Measurements from ENCODE around the gene TBC1D32. TPM values are rescaled to one million over a fixed set of nuclear protein-coding genes. Genes with fewer than 3 reads are reported as not detected.

The TBC1D32 gene
- polyA plus RNA-seq, 1 experiment: 6.3 TPM

DNA sequence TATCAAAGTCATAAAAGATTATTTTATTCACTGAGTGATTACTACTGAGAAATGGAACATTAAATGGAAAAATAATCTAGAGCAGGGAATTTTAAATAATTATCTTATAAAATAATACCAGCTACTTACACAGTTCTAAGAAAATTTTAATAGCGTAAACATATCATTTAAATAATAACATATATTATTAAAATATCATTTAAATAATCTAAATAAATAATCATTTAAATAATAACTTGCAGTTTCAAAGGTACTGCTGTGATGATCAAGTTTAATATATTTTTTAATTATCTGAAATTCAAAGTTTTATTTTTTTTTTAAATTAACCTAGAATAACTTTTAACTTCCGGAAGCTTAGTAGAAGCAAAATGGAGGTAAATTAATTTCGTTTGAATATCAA lies 301.2 kb downstream of the TBC1D32 start:
- DNase-seq (ENCODE audit: low read depth, low spot score): no peak
- TF ChIP-seq, protein P1, sequence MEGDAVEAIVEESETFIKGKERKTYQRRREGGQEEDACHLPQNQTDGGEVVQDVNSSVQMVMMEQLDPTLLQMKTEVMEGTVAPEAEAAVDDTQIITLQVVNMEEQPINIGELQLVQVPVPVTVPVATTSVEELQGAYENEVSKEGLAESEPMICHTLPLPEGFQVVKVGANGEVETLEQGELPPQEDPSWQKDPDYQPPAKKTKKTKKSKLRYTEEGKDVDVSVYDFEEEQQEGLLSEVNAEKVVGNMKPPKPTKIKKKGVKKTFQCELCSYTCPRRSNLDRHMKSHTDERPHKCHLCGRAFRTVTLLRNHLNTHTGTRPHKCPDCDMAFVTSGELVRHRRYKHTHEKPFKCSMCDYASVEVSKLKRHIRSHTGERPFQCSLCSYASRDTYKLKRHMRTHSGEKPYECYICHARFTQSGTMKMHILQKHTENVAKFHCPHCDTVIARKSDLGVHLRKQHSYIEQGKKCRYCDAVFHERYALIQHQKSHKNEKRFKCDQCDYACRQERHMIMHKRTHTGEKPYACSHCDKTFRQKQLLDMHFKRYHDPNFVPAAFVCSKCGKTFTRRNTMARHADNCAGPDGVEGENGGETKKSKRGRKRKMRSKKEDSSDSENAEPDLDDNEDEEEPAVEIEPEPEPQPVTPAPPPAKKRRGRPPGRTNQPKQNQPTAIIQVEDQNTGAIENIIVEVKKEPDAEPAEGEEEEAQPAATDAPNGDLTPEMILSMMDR (IDR thresholded peaks at IDR 0.05; ENCODE audit: low read depth, low read length): no peak
- Histone ChIP-seq H3K27ac (ENCODE audit: low read depth, low read length) (no peak overlapping the region), H3K27me3 (ENCODE audit: control insufficient read depth, insufficient read depth, low read length) (no peaks in the 10 kb centered on the region), H3K4me3 (ENCODE audit: low read depth, low read length) (no peak overlapping the region), H3K9me3 (ENCODE audit: control insufficient read depth, insufficient read depth, low read length) (no peaks in the 10 kb centered on the region)
- CTCF ChIA-PET: no interaction called here
- POLR2A ChIA-PET: no interaction called here

DNA sequence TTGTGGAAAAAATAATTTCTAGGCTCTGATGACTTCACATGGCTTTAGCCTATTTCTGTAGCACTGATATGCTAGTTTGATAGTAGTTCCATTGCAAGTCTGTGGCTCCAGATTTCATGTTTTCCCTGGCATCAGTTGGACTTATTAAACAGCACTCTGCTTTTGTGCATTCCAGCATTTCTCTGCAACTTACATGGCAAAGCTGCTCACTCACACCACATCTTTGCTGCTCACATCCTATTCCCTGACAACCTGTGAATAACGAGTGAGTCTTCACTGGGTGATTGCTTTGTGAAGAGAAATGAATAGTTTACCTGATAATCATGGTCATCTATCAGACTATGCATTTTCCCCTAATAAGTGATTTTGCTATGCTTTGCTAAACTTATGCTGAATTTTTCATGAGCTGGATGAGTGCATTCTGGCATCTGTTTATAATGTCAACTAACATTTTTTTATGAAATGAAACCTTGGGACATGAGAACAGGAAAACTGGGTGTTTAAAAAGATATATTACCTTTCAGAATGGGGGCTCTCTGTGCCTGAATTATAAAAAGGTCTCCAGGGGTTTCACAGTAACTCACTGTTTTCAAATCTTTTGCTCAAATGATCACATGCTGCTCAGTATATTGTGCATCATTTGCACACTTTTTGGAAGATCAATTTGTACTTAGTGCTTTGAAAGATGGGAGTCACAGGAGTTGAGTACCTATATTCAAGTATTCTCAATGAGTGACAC lies 301.8 kb downstream of the TBC1D32 start:
- no peaks in the 10 kb centered on the region for H3K27me3 ChIP-seq (ENCODE audit: control insufficient read depth, insufficient read depth, low read length)
- POLR2A ChIA-PET: no interaction called here
- TF ChIP-seq, protein P1 (IDR thresholded peaks at IDR 0.05; ENCODE audit: low read depth, low read length): no peak
- no peak overlapping the region for H3K4me3 ChIP-seq (ENCODE audit: low read depth, low read length)
- no peak for DNase-seq (ENCODE audit: low read depth, low spot score)
- H3K9me3 ChIP-seq (ENCODE audit: control insufficient read depth, insufficient read depth, low read length): no peaks in the 10 kb centered on the region
- CTCF ChIA-PET: no interaction called here
- no peak overlapping the region for H3K27ac ChIP-seq (ENCODE audit: low read depth, low read length)

Small RNA genes lying within 50 kb of the gene (small RNA-seq; reads per million reads assigned to genes)
- gene RF00019 (ENCODE audit: insufficient read length, low read depth) (not detected), gene RNU6-1286P (ENCODE audit: insufficient read length, low read depth) (not detected)

Other genes starting within 250 kb of the TBC1D32 start
- 261 and 323 TPM in 2 replicates for gene GJA1, start 101.2 kb upstream of the TBC1D32 start, polyA plus RNA-seq (2011; rRNA removed)